GM12801 (cell line): ENCODE data around the gene SFMBT2.

ENCODE experiments used
- CTCF ChIP-seq: IDR thresholded peaks from one replicate; pipeline ENCODE4 v1.5.1; 2011; ENCODE audit warnings: control low read depth; ENCODE audit not compliant: insufficient read length; ENCODE audit errors: extremely low read depth

SFMBT2 gene

GRCh38 chr10:7329219-7329618 is 81.6 kb downstream of the SFMBT2 start:
- no peak for TF ChIP-seq CTCF

GRCh38 chr10:7327885-7328284 is 82.9 kb downstream of the SFMBT2 start:
- TF ChIP-seq CTCF, result no peak

GRCh38 chr10:7322623-7323022 is 88.2 kb downstream of the SFMBT2 start:
- no peak for TF ChIP-seq CTCF

GRCh38 chr10:7320072-7320471 is 90.8 kb downstream of the SFMBT2 start:
- no peak for TF ChIP-seq CTCF

- TF ChIP-seq CTCF, result no peak
Observed at GRCh38 chr10:7319632-7320031, 91.2 kb downstream of the SFMBT2 start.

- no peak for TF ChIP-seq CTCF
Observed at GRCh38 chr10:7318836-7319235, 92.0 kb downstream of the SFMBT2 start.

- no peak for TF ChIP-seq CTCF
Observed at GRCh38 chr10:7317786-7318446, 92.9 kb downstream of the SFMBT2 start.
